Adrenal gland (tissue), 12 donors: ENCODE results near the gene SGK2. TPM values are rescaled to one million over a fixed set of nuclear protein-coding genes. Genes with fewer than 3 reads are reported as not detected.

ENCODE experiments used
- DNase-seq, 7 donors: peaks; one replicate each; pipeline ENCODE4 v3.0.0-alpha.2; 2019 to 2020
- H3K27ac ChIP-seq, 5 donors: fragments of 200-600 bp; sonication (generic) in 4 of 5; 1 replicate in 3 of 5; 2 replicates in 2 of 5; pipeline versions ENCODE4 v1.5.1 to v1.8.0; 2016 to 2020; ENCODE audit warnings: mild to moderate bottlenecking in 1 of 5
- H3K27me3 ChIP-seq: fragments of 200-600 bp; 2 replicates; pipeline ENCODE4 v1.8.0; 2021
- H3K36me3 ChIP-seq, 2 donors: fragments of 200-600 bp; replicated peaks in 1 of 2; 1 replicate in 1 of 2; 2 replicates in 1 of 2; pipeline versions ENCODE4 v1.5.1 to v1.8.0; 2018 to 2022
- H3K4me1 ChIP-seq, 2 donors: fragments of 200-600 bp; replicated peaks in 1 of 2; 1 replicate in 1 of 2; 2 replicates in 1 of 2; pipeline versions ENCODE4 v1.5.1 to v1.8.0; 2018 to 2021
- H3K4me3 ChIP-seq, 4 donors: fragments of 200-600 bp; sonication (generic) in 3 of 4; one replicate each; pipeline ENCODE4 v1.5.1; 2016 to 2018
- H3K9me3 ChIP-seq, 3 donors: fragments of 200-600 bp; sonication (generic) in 1 of 3; replicated peaks in 1 of 3; 1 replicate in 2 of 3; 2 replicates in 1 of 3; pipeline versions ENCODE4 v1.5.1 to v1.8.0; 2016 to 2021
- POLR2A ChIP-seq, 2 donors: fragments of 450-650 bp; IDR thresholded peaks; one replicate each; pipeline ENCODE4 v1.6.1; 2017; ENCODE audit warnings: antibody characterized with exemption in 2 of 2, mild to moderate bottlenecking in 2 of 2, moderate library complexity in 1 of 2
- WGBS, 4 donors: extraction: QIAGEN DNeasy Blood & Tissue Kit in 2 of 4; methylation state at CpG; one replicate each; pipeline versions ENCODE4 v1.1.5 to v1.1.7; 2013 to 2017; 5-methylcytosine and 5-hydroxymethylcytosine counted together
- intact Hi-C, 2 donors: fragments of 100-400 bp; cut with DNase I; formaldehyde crosslinking; loops; one replicate each; pipeline versions ENCODE4 v1.14.1 to v1.15.0; 2022 to 2023
- polyA plus RNA-seq, 3 donors: library from polyadenylated mRNA; stranded (reverse); fragments of 200-250 nt in 2 of 3; fragments of 350-450 nt in 1 of 3; fragmentation: Illumina TruSeq in 1 of 3; extraction: RNeasy Lipid Tissue Mini Kit (QIAGEN cat#74804) in 1 of 3; gene quantifications; one replicate each; pipeline ENCODE4 v1.2.3, GENCODE V29; 2013 to 2014
- total RNA-seq, 9 donors: library from RNA; depleted of rRNA in 4 of 9; stranded (reverse); fragments of >200 nt in 4 of 9; fragments of 120-200 nt in 1 of 9; fragmentation: NEBNext Ultra II Directional in 1 of 9; extraction: Animal tissue kit (Norgen Biotek cat#: 25700) in 1 of 9; gene quantifications; one replicate each; pipeline versions ENCODE4 v1.1.0 to v1.2.4, GENCODE V29; 2013 to 2023
- TF ChIP-seq, protein P1 (sequence below), 6 experiments: fragments of 450-650 bp in 4 of 6; fragments of 200-600 bp in 2 of 6; sonication (generic) in 1 of 6; IDR thresholded peaks; 1 replicate in 5 of 6; 2 replicates in 1 of 6; pipeline versions ENCODE4 v1.5.1 to v1.8.0; 2016 to 2021; ENCODE audit warnings: antibody characterized with exemption in 6 of 6, mild to moderate bottlenecking in 2 of 6, moderate library complexity in 1 of 6
- donor health status: healthy with polysubstance abuse.
- donor health status: Bipolar disorder and iron deficiency.
- donor health status: DM: yes; HTN: yes; CAD: no.
- donor health status: DM: no; HTN: no; CAD: no.
- donor health status: DM: no; HTN: no; CAD: no.
- donor health status: DM: yes; HTN: yes; CAD: no.

SGK2 gene
- total and polyA plus RNA-seq, 12 donors, result 0.38 to 4.9 (median 1.3) TPM; not detected in 2

DNA sequence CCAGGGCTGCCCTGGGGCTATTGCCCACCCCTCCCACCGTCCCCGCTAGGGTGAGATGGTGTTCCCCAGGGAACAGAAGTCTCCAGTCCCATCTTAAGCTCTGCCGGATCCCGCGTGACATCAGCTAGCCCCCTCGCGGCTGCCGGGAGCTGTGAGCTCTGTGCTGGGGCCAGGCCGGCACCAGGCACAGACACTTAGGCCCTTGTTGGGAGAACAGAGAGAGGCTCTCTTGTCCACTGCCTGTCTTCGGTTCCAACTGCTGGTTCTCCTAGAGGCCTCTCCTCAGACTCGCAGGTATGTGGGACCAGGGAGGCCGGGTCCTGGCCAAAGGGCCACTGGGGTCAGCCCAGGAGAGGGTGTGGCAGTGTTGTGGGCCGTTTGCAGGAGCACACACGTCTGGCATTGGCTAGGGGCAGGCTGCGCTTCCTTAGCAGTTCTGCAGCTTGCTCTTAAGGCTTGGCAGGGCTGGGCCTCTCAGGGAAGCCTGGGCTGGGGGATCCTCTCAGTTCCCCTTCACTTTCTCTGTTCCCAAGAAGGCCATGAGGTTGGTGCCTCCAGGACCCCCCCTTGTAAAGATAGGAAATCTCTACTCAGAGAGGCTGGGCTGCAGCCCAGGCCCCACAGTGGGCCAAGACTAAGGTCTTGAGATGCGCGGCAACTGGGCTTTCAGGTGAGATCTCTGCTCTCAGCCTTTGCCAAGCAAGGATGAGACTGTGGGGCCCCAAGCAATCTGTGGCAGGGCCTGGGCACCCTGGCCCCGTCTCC is 6.3 kb downstream of the SGK2 start:
- no peak for TF ChIP-seq POLR2A (IDR thresholded peaks at IDR 0.05)
- Histone ChIP-seq H3K27me3 (no peaks in the 10 kb centered on the region), H3K4me3 (no peak overlapping the region), H3K9me3 (no peaks in the 10 kb centered on the region), H3K36me3 (no peaks in the 10 kb centered on the region), H3K27ac (no peak overlapping the region), H3K4me1 (no peaks in the 10 kb centered on the region)
- intact Hi-C loops, result no loop called here
- WGBS, 4 donors, result 82 to 85% (median 84%) methylated on average over 8 to 18 of the region's 18 CpGs
- DNase-seq, result no peak

DNA sequence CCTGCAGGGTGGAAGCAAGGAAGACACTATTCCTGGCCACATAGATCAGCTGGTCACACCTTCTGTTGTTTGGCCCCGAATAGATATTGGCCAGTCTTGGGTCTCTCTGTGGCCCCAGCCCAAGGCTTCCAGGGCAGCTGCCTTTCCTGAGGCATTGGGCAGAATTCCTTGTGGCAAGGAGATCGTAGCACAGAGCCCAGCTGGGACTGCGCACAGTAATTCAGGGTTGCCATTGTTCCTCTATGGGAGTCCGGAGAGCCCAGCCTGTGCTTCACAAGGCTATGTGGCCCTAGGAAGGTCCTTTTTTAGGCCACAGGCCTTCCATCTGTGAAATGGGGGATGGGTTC is 6.9 kb downstream of the SGK2 start:
- 78 to 100% (median 92%) methylated on average over 1 to 4 of the region's 4 CpGs for WGBS, 4 donors
- intact Hi-C loops, result no loop called here
- no peaks in the 10 kb centered on the region for H3K36me3 ChIP-seq
- no peak overlapping the region for H3K4me3 ChIP-seq
- H3K4me1 ChIP-seq, result no peaks in the 10 kb centered on the region
- no peak for TF ChIP-seq POLR2A (IDR thresholded peaks at IDR 0.05)
- TF ChIP-seq, protein P1, sequence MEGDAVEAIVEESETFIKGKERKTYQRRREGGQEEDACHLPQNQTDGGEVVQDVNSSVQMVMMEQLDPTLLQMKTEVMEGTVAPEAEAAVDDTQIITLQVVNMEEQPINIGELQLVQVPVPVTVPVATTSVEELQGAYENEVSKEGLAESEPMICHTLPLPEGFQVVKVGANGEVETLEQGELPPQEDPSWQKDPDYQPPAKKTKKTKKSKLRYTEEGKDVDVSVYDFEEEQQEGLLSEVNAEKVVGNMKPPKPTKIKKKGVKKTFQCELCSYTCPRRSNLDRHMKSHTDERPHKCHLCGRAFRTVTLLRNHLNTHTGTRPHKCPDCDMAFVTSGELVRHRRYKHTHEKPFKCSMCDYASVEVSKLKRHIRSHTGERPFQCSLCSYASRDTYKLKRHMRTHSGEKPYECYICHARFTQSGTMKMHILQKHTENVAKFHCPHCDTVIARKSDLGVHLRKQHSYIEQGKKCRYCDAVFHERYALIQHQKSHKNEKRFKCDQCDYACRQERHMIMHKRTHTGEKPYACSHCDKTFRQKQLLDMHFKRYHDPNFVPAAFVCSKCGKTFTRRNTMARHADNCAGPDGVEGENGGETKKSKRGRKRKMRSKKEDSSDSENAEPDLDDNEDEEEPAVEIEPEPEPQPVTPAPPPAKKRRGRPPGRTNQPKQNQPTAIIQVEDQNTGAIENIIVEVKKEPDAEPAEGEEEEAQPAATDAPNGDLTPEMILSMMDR (IDR thresholded peaks at IDR 0.05), result no peak
- H3K27ac ChIP-seq, result no peak overlapping the region
- H3K9me3 ChIP-seq, result no peaks in the 10 kb centered on the region
- DNase-seq, result no peak
- no peaks in the 10 kb centered on the region for H3K27me3 ChIP-seq

DNA sequence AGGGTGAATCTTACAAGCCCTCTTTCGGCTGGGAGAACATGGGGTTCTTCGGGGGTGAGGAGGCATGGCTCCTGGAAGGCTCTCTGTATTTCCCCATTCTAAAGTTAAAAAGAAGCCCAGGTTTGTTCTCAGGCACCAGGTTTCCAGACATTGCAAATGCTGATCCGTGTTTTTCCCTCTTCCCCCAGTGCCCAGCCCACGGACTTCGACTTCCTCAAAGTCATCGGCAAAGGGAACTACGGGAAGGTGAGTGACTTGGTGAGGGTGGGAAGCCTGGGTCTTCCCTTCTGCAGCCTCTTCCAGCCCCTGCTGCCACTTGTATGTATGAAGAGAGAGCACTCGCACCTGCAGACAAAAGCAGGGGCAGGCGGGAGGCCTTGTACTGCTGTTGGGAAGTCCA is 8.7 kb downstream of the SGK2 start:
- Histone ChIP-seq H3K4me1 (no peaks in the 10 kb centered on the region), H3K27me3 (no peaks in the 10 kb centered on the region), H3K9me3 (no peaks in the 10 kb centered on the region), H3K36me3 (no peaks in the 10 kb centered on the region), H3K4me3 (no peak overlapping the region), H3K27ac (no peak overlapping the region)
- WGBS, 4 donors, result 78 to 99% (median 87%) methylated on average over 8 to 9 of the region's 9 CpGs
- no peak for TF ChIP-seq POLR2A (IDR thresholded peaks at IDR 0.05)
- TF ChIP-seq, protein P1 (IDR thresholded peaks at IDR 0.05), result no peak
- intact Hi-C loops, result no loop called here
- DNase-seq, result no peak

- H3K9me3 ChIP-seq, result no peaks in the 10 kb centered on the region
- H3K27me3 ChIP-seq, result no peaks in the 10 kb centered on the region
- no peak overlapping the region for H3K27ac ChIP-seq
- no peak overlapping the region for H3K4me3 ChIP-seq
- TF ChIP-seq, protein P1 (IDR thresholded peaks at IDR 0.05), result no peak
- no peak for TF ChIP-seq POLR2A (IDR thresholded peaks at IDR 0.05)
- intact Hi-C loops, result no loop called here
- no peaks in the 10 kb centered on the region for H3K36me3 ChIP-seq
- 93 to 97% (median 94%) methylated on average over 4 of the region's 4 CpGs for WGBS, 4 donors
- no peak for DNase-seq
- H3K4me1 ChIP-seq, result no peaks in the 10 kb centered on the region
Observed at GRCh38 chr20:43568706-43569105, 9.9 kb downstream of the SGK2 start.

DNA sequence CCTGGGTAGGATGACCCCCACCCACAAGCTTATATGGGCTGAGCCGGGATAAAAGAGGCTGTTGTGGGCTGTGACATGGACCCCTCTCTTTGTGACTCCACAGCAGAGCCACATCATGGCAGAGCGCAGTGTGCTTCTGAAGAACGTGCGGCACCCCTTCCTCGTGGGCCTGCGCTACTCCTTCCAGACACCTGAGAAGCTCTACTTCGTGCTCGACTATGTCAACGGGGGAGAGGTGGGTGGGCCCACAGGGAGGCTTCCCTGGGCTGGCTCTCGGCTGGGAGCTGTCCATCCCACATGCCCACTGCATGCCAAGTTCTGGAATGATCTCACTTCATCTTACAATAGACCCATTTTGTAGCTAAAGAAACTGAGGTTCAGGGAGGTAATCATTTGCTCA is 10.5 kb downstream of the SGK2 start:
- 92 to 96% (median 92%) methylated on average over 10 of the region's 10 CpGs for WGBS, 4 donors
- intact Hi-C loops, result no loop called here
- DNase-seq, result no peak

More for the DNA sequence above, 10.5 kb downstream of the SGK2 start:
- Histone ChIP-seq H3K36me3 (no peaks in the 10 kb centered on the region), H3K4me1 (no peaks in the 10 kb centered on the region), H3K27ac (no peak overlapping the region), H3K27me3 (no peaks in the 10 kb centered on the region), H3K4me3 (no peak overlapping the region), H3K9me3 (no peaks in the 10 kb centered on the region)
- TF ChIP-seq POLR2A (IDR thresholded peaks at IDR 0.05), result no peak
- TF ChIP-seq, protein P1 (IDR thresholded peaks at IDR 0.05), result no peak
